Motor neuron (in vitro differentiated cells): Measurements from ENCODE around the gene RCC1. TPM values are rescaled to one million over a fixed set of nuclear protein-coding genes. Genes with fewer than 3 reads are reported as not detected.
A peak's percentile ranks its signal among the peaks of the same experiment; 100 is the strongest.
"Not testable (repeated sequence)": the region's sequence is repeated elsewhere in the genome, so short reads cannot be mapped to it uniquely, and the experiment has no call there.

Source experiments
- ATAC-seq, 8 experiments: fragments of 200-7000 bp; cut with Tn5 transposase; replicated peaks in 6 of 8; 2 replicates each; pipeline ENCODE4 v1.8.0; 2021; ENCODE audit warnings: mild to moderate bottlenecking in 8 of 8, moderate library complexity in 8 of 8
- H3K27ac ChIP-seq, 2 donors: fragments of 250-450 bp; sonication (Bioruptor Pico); 2 replicates each; pipeline ENCODE4 v1.9.0; 2021; ENCODE audit warnings: antibody characterized with exemption in 2 of 2, mild to moderate bottlenecking in 2 of 2, moderate library complexity in 1 of 2
- H3K4me1 ChIP-seq, 2 donors: fragments of 250-450 bp; sonication (Bioruptor Pico); replicated peaks in 1 of 2; 2 replicates each; pipeline ENCODE4 v1.6.1; 2021; ENCODE audit warnings: antibody characterized with exemption in 2 of 2, mild to moderate bottlenecking in 2 of 2, moderate library complexity in 1 of 2
- H3K4me3 ChIP-seq, 5 donors: fragments of 250-450 bp; sonication (Bioruptor Pico); 2 replicates each; pipeline ENCODE4 v1.9.0; 2021; ENCODE audit warnings: antibody characterized with exemption in 5 of 5, mild to moderate bottlenecking in 5 of 5, moderate library complexity in 4 of 5
- WGBS, 10 experiments: fragments of 450-650 bp; shearing (Covaris generic); methylation state at CpG; one replicate each; pipeline ENCODE4 v1.0.0; 2022; 5-methylcytosine and 5-hydroxymethylcytosine counted together
- in situ Hi-C, 9 experiments: fragments of 400-800 bp; cut with MboI; loops; one replicate each; pipeline ENCODE4 v1.15.0; 2021; ENCODE audit warnings: low sequenced_read_pairs in 9 of 9, low pct_unique_long_range_greater_than_20kb in 2 of 9; ENCODE audit not compliant: unreplicated experiment in 9 of 9
- total RNA-seq, 8 experiments: library from RNA; unstranded; fragments of 300-600 nt; gene quantifications; 2 replicates each; pipeline versions ENCODE4 v1.2.3 to v1.2.4, GENCODE V29; 2022

RCC1 gene
- total RNA-seq, 8 experiments from 2014 or later = 8.4 to 76.8 (median 16.3) TPM

GRCh38 chr1:28517649-28517999, 11.8 kb downstream of the RCC1 start:
- peak; percentile 0 to 21 (median 10) for ATAC-seq
- peak overlapping the region; percentile 89 to 96 for H3K27ac ChIP-seq
- H3K4me1 ChIP-seq = peaks cover 5 to 9% of the 10 kb centered on the region in 2 donors
- in situ Hi-C loops = no loop called here
- 0 to 48% (median 8%) methylated on average over 1 to 5 of the region's 7 CpGs; no CpG with 5 or more reads in 3 of the 10 experiments for WGBS, 10 experiments
- peak overlapping the region; percentile 64 to 98 (median 78) for H3K4me3 ChIP-seq

- in situ Hi-C loops = no loop called here
- ATAC-seq = peak; percentile 43 to 96 (median 95)
- H3K4me3 ChIP-seq = peak overlapping the region; percentile 64 to 98 (median 78)
- H3K4me1 ChIP-seq = peaks cover 5 to 9% of the 10 kb centered on the region in 2 donors
- WGBS, 10 experiments = 0 to 1% (median 0%) methylated on average over 3 to 16 of the region's 92 CpGs; no CpG with 5 or more reads in 5 of the 10 experiments
- peak overlapping the region; percentile 89 to 96 for H3K27ac ChIP-seq
These were observed 12.3 kb downstream of the RCC1 start for GRCh38 chr1:28518000-28518744.

GRCh38 chr1:28518745-28519341, 13.0 kb downstream of the RCC1 start:
- 0 to 28% (median 4%) methylated on average over 2 to 17 of the region's 21 CpGs; no CpG with 5 or more reads in 3 of the 10 experiments for WGBS, 10 experiments
- peak overlapping the region in 1 of 2 donors; percentile 96 for H3K27ac ChIP-seq
- no peak for ATAC-seq
- in situ Hi-C loops = no loop called here
- H3K4me3 ChIP-seq = peak overlapping the region; percentile 64 to 98 (median 78)
- peaks cover 5 to 9% of the 10 kb centered on the region in 2 donors for H3K4me1 ChIP-seq

- in situ Hi-C loops = no loop called here
- 59 to 100% (median 82%) methylated on average over 1 to 10 of the region's 10 CpGs; no CpG with 5 or more reads in 2 of the 10 experiments for WGBS, 10 experiments
- Histone ChIP-seq H3K4me1 (peaks cover 5 to 9% of the 10 kb centered on the region in 2 donors), H3K4me3 (no peak overlapping the region), H3K27ac (no peak overlapping the region)
- no peak for ATAC-seq
These were observed 14.3 kb downstream of the RCC1 start for GRCh38 chr1:28519946-28520725.

GRCh38 chr1:28520796-28521195, 15.0 kb downstream of the RCC1 start:
- H3K27ac ChIP-seq, H3K4me3 ChIP-seq, in situ Hi-C loops, H3K4me1 ChIP-seq, ATAC-seq: not testable (repeated sequence)
- WGBS, 10 experiments = 80 to 100% (median 96%) methylated on average over 1 to 11 of the region's 12 CpGs; no CpG with 5 or more reads in 2 of the 10 experiments

- Histone ChIP-seq H3K27ac (no peak overlapping the region), H3K4me1 (peaks cover 5 to 9% of the 10 kb centered on the region in 2 donors), H3K4me3 (no peak overlapping the region)
- in situ Hi-C loops = no loop called here
- no peak for ATAC-seq
- WGBS, 10 experiments = 14 to 100% (median 68%) methylated on average over 1 to 3 of the region's 6 CpGs; no CpG with 5 or more reads in 2 of the 10 experiments
These were observed 15.8 kb downstream of the RCC1 start for GRCh38 chr1:28521502-28522164.

- H3K4me1 ChIP-seq, in situ Hi-C loops, ATAC-seq, H3K27ac ChIP-seq, H3K4me3 ChIP-seq: not testable (repeated sequence)
- 80 to 100% (median 93%) methylated on average over 2 to 8 of the region's 9 CpGs; no CpG with 5 or more reads in 3 of the 10 experiments for WGBS, 10 experiments
These were observed 16.7 kb downstream of the RCC1 start for GRCh38 chr1:28522537-28522936.

GRCh38 chr1:28525002-28525642, 19.3 kb downstream of the RCC1 start:
- ATAC-seq, H3K4me1 ChIP-seq, H3K27ac ChIP-seq, in situ Hi-C loops, H3K4me3 ChIP-seq: not testable (repeated sequence)
- WGBS, 10 experiments = 80 to 100% (median 92%) methylated on average over 1 to 8 of the region's 10 CpGs; no CpG with 5 or more reads in 6 of the 10 experiments

GRCh38 chr1:28526886-28527285, 21.0 kb downstream of the RCC1 start:
- no peak for ATAC-seq
- WGBS, 10 experiments = 80 to 100% (median 96%) methylated on average over 1 to 8 of the region's 9 CpGs; no CpG with 5 or more reads in 4 of the 10 experiments
- Histone ChIP-seq H3K27ac (no peak overlapping the region), H3K4me1 (no peaks in the 10 kb centered on the region), H3K4me3 (no peak overlapping the region)
- in situ Hi-C loops = no loop called here

- 96 to 100% (median 97%) methylated on average over 1 to 9 of the region's 31 CpGs; no CpG with 5 or more reads in 7 of the 10 experiments for WGBS, 10 experiments
- H3K4me3 ChIP-seq = no peak overlapping the region
- no peak for ATAC-seq
- no peaks in the 10 kb centered on the region for H3K4me1 ChIP-seq
- in situ Hi-C loops = no loop called here
- no peak overlapping the region for H3K27ac ChIP-seq
These were observed 24.6 kb downstream of the RCC1 start for GRCh38 chr1:28530456-28530855.

- in situ Hi-C loops = no loop called here
- Histone ChIP-seq H3K4me1 (no peaks in the 10 kb centered on the region), H3K4me3 (no peak overlapping the region), H3K27ac (no peak overlapping the region)
- ATAC-seq = no peak
- 73 to 100% (median 99%) methylated on average over 1 to 6 of the region's 6 CpGs for WGBS, 10 experiments
These were observed 28.8 kb downstream of the RCC1 start for GRCh38 chr1:28534671-28535070.

- no peak for ATAC-seq
- no peak overlapping the region for H3K4me3 ChIP-seq
- WGBS, 10 experiments = 60 to 100% (median 94%) methylated on average over 1 to 6 of the region's 6 CpGs; no CpG with 5 or more reads in 6 of the 10 experiments
- in situ Hi-C loops = no loop called here
- H3K27ac ChIP-seq = no peak overlapping the region
- H3K4me1 ChIP-seq = no peaks in the 10 kb centered on the region
These were observed 29.3 kb downstream of the RCC1 start for GRCh38 chr1:28535180-28535579.
